AG09319 (cell line): ENCODE results near the gene IRS1.
A peak's percentile ranks its signal among the peaks of the same experiment; 100 is the strongest.
"Not testable (repeated sequence)": the region's sequence is repeated elsewhere in the genome, so short reads cannot be mapped to it uniquely, and the experiment has no call there.

Experiments used
- DNase-seq: peaks from one replicate; pipeline ENCODE4 v3.0.0-alpha.2; 2010; ENCODE audit warnings: low read depth; ENCODE audit errors: extremely low read depth
- TF ChIP-seq, protein P1 (sequence below): IDR thresholded peaks from 2 replicates; pipeline ENCODE4 v1.5.1; 2011; ENCODE audit warnings: low read depth, mild to moderate bottlenecking, inconsistent platforms, low read length, moderate library complexity

The IRS1 gene, protein sequence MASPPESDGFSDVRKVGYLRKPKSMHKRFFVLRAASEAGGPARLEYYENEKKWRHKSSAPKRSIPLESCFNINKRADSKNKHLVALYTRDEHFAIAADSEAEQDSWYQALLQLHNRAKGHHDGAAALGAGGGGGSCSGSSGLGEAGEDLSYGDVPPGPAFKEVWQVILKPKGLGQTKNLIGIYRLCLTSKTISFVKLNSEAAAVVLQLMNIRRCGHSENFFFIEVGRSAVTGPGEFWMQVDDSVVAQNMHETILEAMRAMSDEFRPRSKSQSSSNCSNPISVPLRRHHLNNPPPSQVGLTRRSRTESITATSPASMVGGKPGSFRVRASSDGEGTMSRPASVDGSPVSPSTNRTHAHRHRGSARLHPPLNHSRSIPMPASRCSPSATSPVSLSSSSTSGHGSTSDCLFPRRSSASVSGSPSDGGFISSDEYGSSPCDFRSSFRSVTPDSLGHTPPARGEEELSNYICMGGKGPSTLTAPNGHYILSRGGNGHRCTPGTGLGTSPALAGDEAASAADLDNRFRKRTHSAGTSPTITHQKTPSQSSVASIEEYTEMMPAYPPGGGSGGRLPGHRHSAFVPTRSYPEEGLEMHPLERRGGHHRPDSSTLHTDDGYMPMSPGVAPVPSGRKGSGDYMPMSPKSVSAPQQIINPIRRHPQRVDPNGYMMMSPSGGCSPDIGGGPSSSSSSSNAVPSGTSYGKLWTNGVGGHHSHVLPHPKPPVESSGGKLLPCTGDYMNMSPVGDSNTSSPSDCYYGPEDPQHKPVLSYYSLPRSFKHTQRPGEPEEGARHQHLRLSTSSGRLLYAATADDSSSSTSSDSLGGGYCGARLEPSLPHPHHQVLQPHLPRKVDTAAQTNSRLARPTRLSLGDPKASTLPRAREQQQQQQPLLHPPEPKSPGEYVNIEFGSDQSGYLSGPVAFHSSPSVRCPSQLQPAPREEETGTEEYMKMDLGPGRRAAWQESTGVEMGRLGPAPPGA (N-terminal part only)

DNA sequence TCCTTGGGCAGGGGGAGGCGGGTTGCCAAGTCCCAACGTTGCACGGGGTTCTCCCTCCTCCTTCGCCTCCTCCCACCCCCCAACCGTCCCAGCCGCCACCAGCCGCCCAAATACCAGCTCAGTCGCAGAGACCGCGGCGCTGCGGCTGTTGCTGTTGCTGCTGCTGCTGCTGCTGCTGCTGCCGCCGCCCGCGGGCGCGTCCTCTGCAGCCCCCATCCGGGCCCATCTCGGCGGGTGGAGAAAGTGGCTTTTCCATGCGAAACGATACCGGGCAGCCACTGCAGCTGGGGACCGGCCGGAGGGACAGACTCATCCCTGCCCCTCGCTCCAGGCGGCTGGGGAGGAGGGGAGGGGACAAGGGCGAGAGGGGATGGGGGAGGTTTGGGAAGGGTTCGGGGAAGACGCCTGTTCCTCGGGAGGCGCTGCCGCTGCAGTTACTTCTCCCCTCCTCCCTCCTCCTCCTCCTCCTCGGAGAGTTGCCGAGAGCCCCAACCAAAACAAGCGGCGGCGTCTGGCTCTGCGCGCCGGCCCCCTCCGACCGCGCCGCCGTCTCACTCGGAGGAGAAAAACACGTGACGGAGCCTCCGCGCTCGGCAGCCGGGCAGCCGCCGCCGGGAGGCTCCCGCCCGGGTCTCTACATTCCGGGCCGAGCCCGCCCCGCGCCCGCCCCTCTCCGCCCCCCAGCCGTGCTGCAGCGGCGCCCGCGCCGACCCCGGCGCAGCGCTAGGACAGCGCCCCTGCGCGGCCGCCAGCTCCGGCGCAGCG lies at the start of gene IRS1:
Gene IRS1, minus strand, starts transcription at position 610 of the 765 bp plus-strand sequence. CDS start 1,082 bp downstream, outside the sequence.
- peak; percentile 67 for DNase-seq
- TF ChIP-seq, protein P1, sequence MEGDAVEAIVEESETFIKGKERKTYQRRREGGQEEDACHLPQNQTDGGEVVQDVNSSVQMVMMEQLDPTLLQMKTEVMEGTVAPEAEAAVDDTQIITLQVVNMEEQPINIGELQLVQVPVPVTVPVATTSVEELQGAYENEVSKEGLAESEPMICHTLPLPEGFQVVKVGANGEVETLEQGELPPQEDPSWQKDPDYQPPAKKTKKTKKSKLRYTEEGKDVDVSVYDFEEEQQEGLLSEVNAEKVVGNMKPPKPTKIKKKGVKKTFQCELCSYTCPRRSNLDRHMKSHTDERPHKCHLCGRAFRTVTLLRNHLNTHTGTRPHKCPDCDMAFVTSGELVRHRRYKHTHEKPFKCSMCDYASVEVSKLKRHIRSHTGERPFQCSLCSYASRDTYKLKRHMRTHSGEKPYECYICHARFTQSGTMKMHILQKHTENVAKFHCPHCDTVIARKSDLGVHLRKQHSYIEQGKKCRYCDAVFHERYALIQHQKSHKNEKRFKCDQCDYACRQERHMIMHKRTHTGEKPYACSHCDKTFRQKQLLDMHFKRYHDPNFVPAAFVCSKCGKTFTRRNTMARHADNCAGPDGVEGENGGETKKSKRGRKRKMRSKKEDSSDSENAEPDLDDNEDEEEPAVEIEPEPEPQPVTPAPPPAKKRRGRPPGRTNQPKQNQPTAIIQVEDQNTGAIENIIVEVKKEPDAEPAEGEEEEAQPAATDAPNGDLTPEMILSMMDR = no peak; the same call in 1 of the 2 replicates

- no peak for DNase-seq
- TF ChIP-seq, protein P1 = no peak
Observed at GRCh38 chr2:226849349-226849748, 49.7 kb upstream of the IRS1 start.

DNA sequence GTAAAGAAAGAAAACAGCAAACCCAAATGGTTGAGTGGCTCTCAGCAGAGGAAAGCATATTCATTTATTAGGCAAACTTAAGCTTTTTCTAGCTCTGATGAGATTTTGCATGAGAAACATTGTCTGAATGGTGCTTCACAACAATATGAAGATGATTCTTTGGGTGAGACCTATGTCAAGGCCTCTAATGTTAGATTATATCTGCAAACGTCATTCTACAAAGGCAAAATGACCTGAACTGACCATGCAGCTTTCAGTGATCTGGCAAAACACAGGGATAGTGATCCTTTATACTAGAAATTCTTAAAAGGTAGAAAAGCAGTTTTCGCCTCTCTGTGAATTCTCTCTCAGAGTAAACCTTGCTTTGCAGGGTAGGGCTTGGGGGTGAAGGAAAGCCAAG lies 47.9 kb upstream of the IRS1 start:
- no peak for DNase-seq
- TF ChIP-seq, protein P1 = no peak

DNA sequence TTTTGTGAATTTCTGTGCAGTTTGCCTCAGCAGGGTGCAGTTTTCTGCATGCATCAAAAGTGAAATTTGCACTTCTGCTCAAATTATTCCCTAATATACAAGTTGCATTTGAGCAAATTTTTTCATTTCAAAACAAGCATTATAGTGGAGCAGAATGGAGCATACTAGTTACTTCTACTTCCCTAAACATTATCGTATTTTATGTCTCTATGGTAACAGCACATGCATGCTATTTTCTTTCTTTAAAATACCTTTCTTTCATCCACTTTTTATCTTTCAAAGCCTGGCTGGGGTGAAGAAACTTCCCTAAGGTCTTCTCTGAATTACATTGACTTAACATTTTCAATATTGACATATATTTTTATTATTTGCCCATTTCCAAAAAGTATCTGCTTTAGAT lies 47.5 kb upstream of the IRS1 start:
- no peak for DNase-seq
- TF ChIP-seq, protein P1 = no peak

DNA sequence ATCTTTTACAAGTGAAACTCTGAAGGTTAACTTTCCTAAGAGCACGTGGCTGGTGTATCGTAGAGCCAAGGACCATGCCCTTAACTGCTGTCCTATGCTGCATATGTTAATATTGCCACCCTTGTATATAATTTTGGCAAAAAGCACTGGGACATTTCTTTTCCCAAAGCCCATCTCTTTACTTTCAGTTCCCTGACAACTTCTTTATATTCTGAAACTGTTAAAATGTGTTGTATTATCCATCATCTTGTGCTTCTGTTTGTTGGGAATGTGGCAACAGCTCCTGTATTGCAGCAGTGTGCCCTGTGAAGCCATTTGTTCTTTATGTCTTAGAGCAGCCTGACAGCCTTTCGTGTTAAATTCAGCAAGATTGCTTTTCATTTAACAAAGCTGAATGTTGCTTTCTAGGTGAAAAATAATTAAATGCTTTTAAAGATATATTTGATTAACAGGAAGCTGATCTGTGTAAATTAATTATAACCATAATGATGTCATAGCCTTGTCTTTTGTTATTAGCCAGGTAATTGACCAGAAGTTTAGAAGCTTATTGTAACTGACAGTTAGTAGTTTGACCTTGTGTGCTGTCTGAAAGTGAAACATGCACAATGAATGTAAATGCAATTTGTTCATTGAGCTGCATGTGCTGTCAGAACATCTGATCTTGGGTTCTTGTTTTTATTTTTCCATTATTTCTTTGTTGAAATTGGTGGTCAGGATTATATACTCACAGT lies 45.9 kb upstream of the IRS1 start:
- DNase-seq = no peak
- TF ChIP-seq, protein P1 = no peak

- DNase-seq = not testable (repeated sequence)
Observed at GRCh38 chr2:226843001-226843400, 43.4 kb upstream of the IRS1 start.

- DNase-seq = no peak
Observed at GRCh38 chr2:226839951-226840350, 40.3 kb upstream of the IRS1 start.

More at GRCh38 chr2:226839951-226840350, 40.3 kb upstream of the IRS1 start:
- TF ChIP-seq, protein P1 = no peak
